HepG2 (cell line): Measurements from ENCODE around the gene MKRN1. TPM values are rescaled to one million over a fixed set of nuclear protein-coding genes. Genes with fewer than 3 reads are reported as not detected.

Source experiments
- CHD4 ChIP-seq: fragments of 200-600 bp; sonication (generic); IDR thresholded peaks from 2 replicates; pipeline ENCODE4 v1.7.0; 2017; ENCODE audit warnings: mild to moderate bottlenecking, low read length, borderline replicate concordance
- FIP1L1 ChIP-seq: fragments of 200-400 bp; formaldehyde crosslinking; IDR thresholded peaks from 2 replicates; pipeline ENCODE4 v1.6.1; 2018; ENCODE audit warnings: low read depth, mild to moderate bottlenecking, low read length, moderate library complexity, borderline replicate concordance; ENCODE audit not compliant: insufficient read depth
- GATA4 ChIP-seq: sonication (generic); IDR thresholded peaks from 2 replicates; pipeline ENCODE4 v1.6.1; 2016; ENCODE audit warnings: antibody characterized with exemption, low read depth, borderline replicate concordance
- LCORL ChIP-seq, 2 experiments: fragments of 450-650 bp in 1 of 2; sonication (generic) in 1 of 2; formaldehyde crosslinking in 1 of 2; IDR thresholded peaks; 2 replicates each; pipeline versions ENCODE4 v1.5.0 to v1.6.1; 2017 to 2020; ENCODE audit warnings: antibody characterized with exemption in 1 of 2, missing genetic modification reagents in 1 of 2
- MEIS1 ChIP-seq: sonication (generic); formaldehyde crosslinking; IDR thresholded peaks from 2 replicates; pipeline ENCODE4 v1.9.0; 2021; ENCODE audit warnings: mild to moderate bottlenecking, missing genetic modification reagents, moderate library complexity, borderline replicate concordance
- ONECUT2 ChIP-seq: sonication (generic); formaldehyde crosslinking; IDR thresholded peaks from 2 replicates; pipeline ENCODE4 v1.4.0; 2020; ENCODE audit warnings: missing genetic modification reagents
- YEATS2 ChIP-seq: sonication (generic); formaldehyde crosslinking; IDR thresholded peaks from 2 replicates; pipeline ENCODE4 v1.4.0; 2020; ENCODE audit warnings: missing genetic modification reagents, borderline replicate concordance
- ZNF547 ChIP-seq: sonication (generic); formaldehyde crosslinking; IDR thresholded peaks from 2 replicates; pipeline ENCODE4 v1.5.1; 2020; ENCODE audit warnings: mild to moderate bottlenecking, missing genetic modification reagents
- polyA plus RNA-seq, 8 experiments: library from polyadenylated mRNA; depleted of rRNA in 3 of 8; stranded (reverse) in 7 of 8; unstranded in 1 of 8; fragments of >200 nt; fragmentation: Illumina TruSeq in 4 of 8; extraction: Trizol in 4 of 8; gene quantifications; 2 replicates each; pipeline versions ENCODE4 v1.2.1 to v1.2.3, GENCODE V29; 2011 to 2016; ENCODE audit warnings: low read depth in 4 of 8, missing spikeins in 1 of 8, mixed read lengths in 1 of 8; ENCODE audit not compliant: insufficient read depth in 1 of 8
- total RNA-seq, 5 experiments: library from RNA; depleted of rRNA; stranded (reverse); fragments of >200 nt; fragmentation: Illumina TruSeq; extraction: Trizol; gene quantifications; 2 replicates each; pipeline ENCODE4 v1.2.3, GENCODE V29; 2016; ENCODE audit warnings: low read depth in 1 of 5
- TF ChIP-seq, protein P1 (sequence below): sonication (generic); formaldehyde crosslinking; conservative IDR thresholded peaks from 2 replicates; pipeline ENCODE4 v1.8.0; 2022; ENCODE audit warnings: mild to moderate bottlenecking, moderate library complexity, missing genetic modification reagents
- TF ChIP-seq, protein P2 (sequence below): sonication (generic); formaldehyde crosslinking; IDR thresholded peaks from 2 replicates; pipeline ENCODE4 v1.9.0; 2021; ENCODE audit warnings: missing genetic modification reagents, mild to moderate bottlenecking, borderline replicate concordance
- TF ChIP-seq, protein P3 (sequence below): sonication (generic); formaldehyde crosslinking; IDR thresholded peaks from 2 replicates; pipeline ENCODE4 v1.5.0; 2020; ENCODE audit warnings: mild to moderate bottlenecking, missing genetic modification reagents, borderline replicate concordance
- TF ChIP-seq, protein P4 (sequence below): IDR thresholded peaks from 2 replicates; pipeline ENCODE4 v1.6.1; 2016; ENCODE audit warnings: missing compliant biosample characterization, missing genetic modification reagents, borderline replicate concordance
- TF ChIP-seq, protein P5 (sequence below): sonication (generic); formaldehyde crosslinking; IDR thresholded peaks from 2 replicates; pipeline ENCODE4 v1.4.0; 2020; ENCODE audit warnings: missing genetic modification reagents; ENCODE audit errors: not compliant biosample characterization

MKRN1 gene
- total and polyA plus RNA-seq, 2 of the 13 experiments (the other 11 are each of a cell fraction or from before 2014, with no cell fraction given), result 28.5 to 32.8 TPM

DNA sequence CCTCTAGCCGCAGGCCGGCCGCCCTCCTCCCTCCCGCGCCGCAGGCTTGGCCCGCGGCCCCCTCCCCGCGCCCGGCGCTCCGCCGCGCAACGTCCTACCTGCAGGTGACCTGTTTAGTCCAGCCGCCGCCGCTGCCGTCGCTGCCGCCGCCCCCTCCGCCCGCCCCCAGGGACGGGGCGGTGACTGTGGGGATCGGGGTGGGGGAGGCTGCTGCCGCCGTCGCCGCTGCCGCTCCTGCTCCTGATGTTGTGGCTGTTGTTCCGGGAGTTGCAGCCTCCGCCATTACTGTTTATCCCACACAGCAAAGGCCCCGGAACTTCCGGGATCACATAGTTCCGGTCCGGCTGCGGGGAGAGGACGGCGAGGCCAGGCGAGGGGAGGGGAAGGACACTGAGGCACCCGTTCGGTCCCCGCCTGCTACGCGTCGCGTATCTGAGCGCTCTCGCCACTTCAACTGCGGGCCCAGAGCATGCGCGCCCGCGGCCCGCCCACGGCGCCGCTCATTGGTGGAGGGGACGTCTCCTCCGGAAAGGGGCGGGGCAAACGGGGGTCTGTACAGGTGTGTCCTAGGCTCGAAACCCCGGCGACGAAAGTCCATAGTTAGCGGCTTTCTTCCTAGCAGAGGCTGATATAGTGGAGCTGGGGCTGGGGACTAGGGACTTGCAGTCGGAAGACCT, at the start of gene MKRN1 (continued):
- TF ChIP-seq, protein P1, sequence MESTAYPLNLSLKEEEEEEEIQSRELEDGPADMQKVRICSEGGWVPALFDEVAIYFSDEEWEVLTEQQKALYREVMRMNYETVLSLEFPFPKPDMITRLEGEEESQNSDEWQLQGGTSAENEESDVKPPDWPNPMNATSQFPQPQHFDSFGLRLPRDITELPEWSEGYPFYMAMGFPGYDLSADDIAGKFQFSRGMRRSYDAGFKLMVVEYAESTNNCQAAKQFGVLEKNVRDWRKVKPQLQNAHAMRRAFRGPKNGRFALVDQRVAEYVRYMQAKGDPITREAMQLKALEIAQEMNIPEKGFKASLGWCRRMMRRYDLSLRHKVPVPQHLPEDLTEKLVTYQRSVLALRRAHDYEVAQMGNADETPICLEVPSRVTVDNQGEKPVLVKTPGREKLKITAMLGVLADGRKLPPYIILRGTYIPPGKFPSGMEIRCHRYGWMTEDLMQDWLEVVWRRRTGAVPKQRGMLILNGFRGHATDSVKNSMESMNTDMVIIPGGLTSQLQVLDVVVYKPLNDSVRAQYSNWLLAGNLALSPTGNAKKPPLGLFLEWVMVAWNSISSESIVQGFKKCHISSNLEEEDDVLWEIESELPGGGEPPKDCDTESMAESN (CRISPR knock-in tag), result peak; percentile 83
- TF ChIP-seq FIP1L1, result no peak
- no peak for TF ChIP-seq ONECUT2
- no peak for TF ChIP-seq CHD4
- TF ChIP-seq, protein P2, sequence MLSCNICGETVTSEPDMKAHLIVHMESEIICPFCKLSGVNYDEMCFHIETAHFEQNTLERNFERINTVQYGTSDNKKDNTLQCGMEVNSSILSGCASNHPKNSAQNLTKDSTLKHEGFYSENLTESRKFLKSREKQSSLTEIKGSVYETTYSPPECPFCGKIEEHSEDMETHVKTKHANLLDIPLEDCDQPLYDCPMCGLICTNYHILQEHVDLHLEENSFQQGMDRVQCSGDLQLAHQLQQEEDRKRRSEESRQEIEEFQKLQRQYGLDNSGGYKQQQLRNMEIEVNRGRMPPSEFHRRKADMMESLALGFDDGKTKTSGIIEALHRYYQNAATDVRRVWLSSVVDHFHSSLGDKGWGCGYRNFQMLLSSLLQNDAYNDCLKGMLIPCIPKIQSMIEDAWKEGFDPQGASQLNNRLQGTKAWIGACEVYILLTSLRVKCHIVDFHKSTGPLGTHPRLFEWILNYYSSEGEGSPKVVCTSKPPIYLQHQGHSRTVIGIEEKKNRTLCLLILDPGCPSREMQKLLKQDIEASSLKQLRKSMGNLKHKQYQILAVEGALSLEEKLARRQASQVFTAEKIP (CRISPR knock-in tag), result no peak
- no peak for TF ChIP-seq MEIS1 (CRISPR knock-in tag)
- peak; percentile 62; the same call in 1 of the 2 replicates for TF ChIP-seq YEATS2 (CRISPR knock-in tag)
- TF ChIP-seq GATA4, result peak; percentile 47; the same call in 1 of the 2 replicates
- no peak for TF ChIP-seq ZNF547 (CRISPR knock-in tag)
- no peak for TF ChIP-seq LCORL (IDR thresholded peaks at IDR 0.05)
- TF ChIP-seq LCORL (CRISPR knock-in tag; IDR thresholded peaks at IDR 0.05), result peak; percentile 59
- TF ChIP-seq, protein P3, sequence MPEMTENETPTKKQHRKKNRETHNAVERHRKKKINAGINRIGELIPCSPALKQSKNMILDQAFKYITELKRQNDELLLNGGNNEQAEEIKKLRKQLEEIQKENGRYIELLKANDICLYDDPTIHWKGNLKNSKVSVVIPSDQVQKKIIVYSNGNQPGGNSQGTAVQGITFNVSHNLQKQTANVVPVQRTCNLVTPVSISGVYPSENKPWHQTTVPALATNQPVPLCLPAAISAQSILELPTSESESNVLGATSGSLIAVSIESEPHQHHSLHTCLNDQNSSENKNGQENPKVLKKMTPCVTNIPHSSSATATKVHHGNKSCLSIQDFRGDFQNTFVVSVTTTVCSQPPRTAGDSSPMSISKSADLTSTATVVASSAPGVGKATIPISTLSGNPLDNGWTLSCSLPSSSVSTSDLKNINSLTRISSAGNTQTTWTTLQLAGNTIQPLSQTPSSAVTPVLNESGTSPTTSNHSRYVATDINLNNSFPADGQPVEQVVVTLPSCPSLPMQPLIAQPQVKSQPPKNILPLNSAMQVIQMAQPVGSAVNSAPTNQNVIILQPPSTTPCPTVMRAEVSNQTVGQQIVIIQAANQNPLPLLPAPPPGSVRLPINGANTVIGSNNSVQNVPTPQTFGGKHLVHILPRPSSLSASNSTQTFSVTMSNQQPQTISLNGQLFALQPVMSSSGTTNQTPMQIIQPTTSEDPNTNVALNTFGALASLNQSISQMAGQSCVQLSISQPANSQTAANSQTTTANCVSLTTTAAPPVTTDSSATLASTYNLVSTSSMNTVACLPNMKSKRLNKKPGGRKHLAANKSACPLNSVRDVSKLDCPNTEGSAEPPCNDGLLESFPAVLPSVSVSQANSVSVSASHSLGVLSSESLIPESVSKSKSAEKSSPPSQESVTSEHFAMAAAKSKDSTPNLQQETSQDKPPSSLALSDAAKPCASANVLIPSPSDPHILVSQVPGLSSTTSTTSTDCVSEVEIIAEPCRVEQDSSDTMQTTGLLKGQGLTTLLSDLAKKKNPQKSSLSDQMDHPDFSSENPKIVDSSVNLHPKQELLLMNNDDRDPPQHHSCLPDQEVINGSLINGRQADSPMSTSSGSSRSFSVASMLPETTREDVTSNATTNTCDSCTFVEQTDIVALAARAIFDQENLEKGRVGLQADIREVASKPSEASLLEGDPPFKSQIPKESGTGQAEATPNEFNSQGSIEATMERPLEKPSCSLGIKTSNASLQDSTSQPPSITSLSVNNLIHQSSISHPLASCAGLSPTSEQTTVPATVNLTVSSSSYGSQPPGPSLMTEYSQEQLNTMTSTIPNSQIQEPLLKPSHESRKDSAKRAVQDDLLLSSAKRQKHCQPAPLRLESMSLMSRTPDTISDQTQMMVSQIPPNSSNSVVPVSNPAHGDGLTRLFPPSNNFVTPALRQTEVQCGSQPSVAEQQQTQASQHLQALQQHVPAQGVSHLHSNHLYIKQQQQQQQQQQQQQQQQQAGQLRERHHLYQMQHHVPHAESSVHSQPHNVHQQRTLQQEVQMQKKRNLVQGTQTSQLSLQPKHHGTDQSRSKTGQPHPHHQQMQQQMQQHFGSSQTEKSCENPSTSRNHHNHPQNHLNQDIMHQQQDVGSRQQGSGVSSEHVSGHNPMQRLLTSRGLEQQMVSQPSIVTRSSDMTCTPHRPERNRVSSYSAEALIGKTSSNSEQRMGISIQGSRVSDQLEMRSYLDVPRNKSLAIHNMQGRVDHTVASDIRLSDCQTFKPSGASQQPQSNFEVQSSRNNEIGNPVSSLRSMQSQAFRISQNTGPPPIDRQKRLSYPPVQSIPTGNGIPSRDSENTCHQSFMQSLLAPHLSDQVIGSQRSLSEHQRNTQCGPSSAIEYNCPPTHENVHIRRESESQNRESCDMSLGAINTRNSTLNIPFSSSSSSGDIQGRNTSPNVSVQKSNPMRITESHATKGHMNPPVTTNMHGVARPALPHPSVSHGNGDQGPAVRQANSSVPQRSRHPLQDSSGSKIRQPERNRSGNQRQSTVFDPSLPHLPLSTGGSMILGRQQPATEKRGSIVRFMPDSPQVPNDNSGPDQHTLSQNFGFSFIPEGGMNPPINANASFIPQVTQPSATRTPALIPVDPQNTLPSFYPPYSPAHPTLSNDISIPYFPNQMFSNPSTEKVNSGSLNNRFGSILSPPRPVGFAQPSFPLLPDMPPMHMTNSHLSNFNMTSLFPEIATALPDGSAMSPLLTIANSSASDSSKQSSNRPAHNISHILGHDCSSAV, result no peak
- TF ChIP-seq, protein P4, sequence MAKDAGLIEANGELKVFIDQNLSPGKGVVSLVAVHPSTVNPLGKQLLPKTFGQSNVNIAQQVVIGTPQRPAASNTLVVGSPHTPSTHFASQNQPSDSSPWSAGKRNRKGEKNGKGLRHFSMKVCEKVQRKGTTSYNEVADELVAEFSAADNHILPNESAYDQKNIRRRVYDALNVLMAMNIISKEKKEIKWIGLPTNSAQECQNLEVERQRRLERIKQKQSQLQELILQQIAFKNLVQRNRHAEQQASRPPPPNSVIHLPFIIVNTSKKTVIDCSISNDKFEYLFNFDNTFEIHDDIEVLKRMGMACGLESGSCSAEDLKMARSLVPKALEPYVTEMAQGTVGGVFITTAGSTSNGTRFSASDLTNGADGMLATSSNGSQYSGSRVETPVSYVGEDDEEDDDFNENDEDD (CRISPR knock-in tag), result peak; percentile 85; the same call in 1 of the 2 replicates
- TF ChIP-seq, protein P5, sequence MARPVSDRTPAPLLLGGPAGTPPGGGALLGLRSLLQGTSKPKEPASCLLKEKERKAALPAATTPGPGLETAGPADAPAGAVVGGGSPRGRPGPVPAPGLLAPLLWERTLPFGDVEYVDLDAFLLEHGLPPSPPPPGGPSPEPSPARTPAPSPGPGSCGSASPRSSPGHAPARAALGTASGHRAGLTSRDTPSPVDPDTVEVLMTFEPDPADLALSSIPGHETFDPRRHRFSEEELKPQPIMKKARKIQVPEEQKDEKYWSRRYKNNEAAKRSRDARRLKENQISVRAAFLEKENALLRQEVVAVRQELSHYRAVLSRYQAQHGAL, result no peak
